ENCODE measurements around the gene SUMO2.

- TF ChIP-seq CTCF (IDR thresholded peaks at IDR 0.05; ENCODE audit: poor library complexity) (no peak), EZH2 (IDR thresholded peaks at IDR 0.05; ENCODE audit: borderline replicate concordance) (no peak), EZH2phosphoT487 (IDR thresholded peaks at IDR 0.05; ENCODE audit: low read depth, severe bottlenecking, unreplicated experiment) (no peak)
Observed at GRCh38 chr17:75188614-75189013, 5.9 kb upstream of the SUMO2 start.

Measured in hepatocyte (in vitro differentiated cells).